AG09319 (cell line): ENCODE results near the gene ERP27.

Source experiments
- DNase-seq: peaks from one replicate; pipeline ENCODE4 v3.0.0-alpha.2; 2010; ENCODE audit warnings: low read depth; ENCODE audit errors: extremely low read depth
- CTCF ChIP-seq: IDR thresholded peaks from 2 replicates; pipeline ENCODE4 v1.5.1; 2011; ENCODE audit warnings: low read depth, mild to moderate bottlenecking, inconsistent platforms, low read length, moderate library complexity

The ERP27 gene

GRCh38 chr12:14981049-14981448 lies 42.7 kb upstream of the ERP27 start:
- no peak for DNase-seq
- no peak for TF ChIP-seq CTCF

- TF ChIP-seq CTCF, result no peak
- DNase-seq, result no peak
These were observed 41.1 kb upstream of the ERP27 start for GRCh38 chr12:14979468-14979867.

- TF ChIP-seq CTCF, result no peak
- DNase-seq, result no peak
These were observed 38.3 kb upstream of the ERP27 start for GRCh38 chr12:14976658-14977057.

GRCh38 chr12:14975457-14975856 lies 37.1 kb upstream of the ERP27 start:
- TF ChIP-seq CTCF, result no peak
- DNase-seq, result no peak

- TF ChIP-seq CTCF, result no peak
- no peak for DNase-seq
These were observed 36.3 kb upstream of the ERP27 start for GRCh38 chr12:14974633-14975032.

GRCh38 chr12:14972816-14973215 lies 34.5 kb upstream of the ERP27 start, which contains the start of gene PDE6H:
Gene PDE6H (plus strand): TSS chr12:14973042. CDS start chr12:14978013, 4,971 bp downstream.
- TF ChIP-seq CTCF, result no peak
- DNase-seq, result no peak

- no peak for TF ChIP-seq CTCF
- DNase-seq, result no peak
These were observed 32.1 kb upstream of the ERP27 start for GRCh38 chr12:14970473-14970872.
